Measurements from ENCODE around the gene SH3GL1. TPM values are rescaled to one million over a fixed set of nuclear protein-coding genes. Genes with fewer than 3 reads are reported as not detected.
A peak's percentile ranks its signal among the peaks of the same experiment; 100 is the strongest.

The SH3GL1 gene
- total and polyA plus RNA-seq, 10 of the 15 experiments (the other 5 are each of a cell fraction or from before 2014, with no cell fraction given), result 0.93 to 47.4 (median 28.4) TPM

GRCh38 chr19:4343370-4344307 lies 56.7 kb downstream of the SH3GL1 start, which contains the start of gene MPND (continued):
- TF ChIP-seq, protein P1, sequence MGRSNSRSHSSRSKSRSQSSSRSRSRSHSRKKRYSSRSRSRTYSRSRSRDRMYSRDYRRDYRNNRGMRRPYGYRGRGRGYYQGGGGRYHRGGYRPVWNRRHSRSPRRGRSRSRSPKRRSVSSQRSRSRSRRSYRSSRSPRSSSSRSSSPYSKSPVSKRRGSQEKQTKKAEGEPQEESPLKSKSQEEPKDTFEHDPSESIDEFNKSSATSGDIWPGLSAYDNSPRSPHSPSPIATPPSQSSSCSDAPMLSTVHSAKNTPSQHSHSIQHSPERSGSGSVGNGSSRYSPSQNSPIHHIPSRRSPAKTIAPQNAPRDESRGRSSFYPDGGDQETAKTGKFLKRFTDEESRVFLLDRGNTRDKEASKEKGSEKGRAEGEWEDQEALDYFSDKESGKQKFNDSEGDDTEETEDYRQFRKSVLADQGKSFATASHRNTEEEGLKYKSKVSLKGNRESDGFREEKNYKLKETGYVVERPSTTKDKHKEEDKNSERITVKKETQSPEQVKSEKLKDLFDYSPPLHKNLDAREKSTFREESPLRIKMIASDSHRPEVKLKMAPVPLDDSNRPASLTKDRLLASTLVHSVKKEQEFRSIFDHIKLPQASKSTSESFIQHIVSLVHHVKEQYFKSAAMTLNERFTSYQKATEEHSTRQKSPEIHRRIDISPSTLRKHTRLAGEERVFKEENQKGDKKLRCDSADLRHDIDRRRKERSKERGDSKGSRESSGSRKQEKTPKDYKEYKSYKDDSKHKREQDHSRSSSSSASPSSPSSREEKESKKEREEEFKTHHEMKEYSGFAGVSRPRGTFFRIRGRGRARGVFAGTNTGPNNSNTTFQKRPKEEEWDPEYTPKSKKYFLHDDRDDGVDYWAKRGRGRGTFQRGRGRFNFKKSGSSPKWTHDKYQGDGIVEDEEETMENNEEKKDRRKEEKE (IDR thresholded peaks at IDR 0.05), result no peak
- TF ChIP-seq CREB1 (IDR thresholded peaks at IDR 0.05; ENCODE audit: low read depth) (peak; percentile 85), USF1 (IDR thresholded peaks at IDR 0.05; ENCODE audit: borderline replicate concordance, extremely low read length, insufficient read depth, low read depth, low read length) (no peak), SP1 (IDR thresholded peaks at IDR 0.05; ENCODE audit: low read depth, low read length) (peak; percentile 18)
- TF ChIP-seq, protein P2, sequence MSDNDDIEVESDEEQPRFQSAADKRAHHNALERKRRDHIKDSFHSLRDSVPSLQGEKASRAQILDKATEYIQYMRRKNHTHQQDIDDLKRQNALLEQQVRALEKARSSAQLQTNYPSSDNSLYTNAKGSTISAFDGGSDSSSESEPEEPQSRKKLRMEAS (IDR thresholded peaks at IDR 0.05; ENCODE audit: low read depth, low read length), result peak; percentile 72
